Hepatocyte (in vitro differentiated cells): ENCODE data around the gene DCDC1.

Source experiments
- CTCF ChIP-seq: fragments of 200-600 bp; sonication (generic); IDR thresholded peaks from 2 replicates; pipeline ENCODE4 v1.5.1; 2016; ENCODE audit warnings: antibody characterized with exemption, mild to moderate bottlenecking; ENCODE audit not compliant: poor library complexity
- EZH2 ChIP-seq: fragments of 200-600 bp; sonication (generic); IDR thresholded peaks from 2 replicates; pipeline ENCODE4 v1.6.1; 2016; ENCODE audit warnings: antibody characterized with exemption, mild to moderate bottlenecking, borderline replicate concordance
- EZH2phosphoT487 ChIP-seq: fragments of 200-600 bp; sonication (generic); IDR thresholded peaks from one replicate; pipeline ENCODE4 v1.6.1; 2018; ENCODE audit warnings: antibody characterized with exemption, mild to moderate bottlenecking, low read depth, moderate library complexity; ENCODE audit not compliant: unreplicated experiment, severe bottlenecking

- TF ChIP-seq CTCF (no peak), EZH2 (no peak), EZH2phosphoT487 (no peak)
These were observed 452.8 kb downstream of the DCDC1 start for GRCh38 chr11:30916764-30917163.
